Neutrophil (primary cell): Measurements from ENCODE around the gene CBFA2T2.

Experiments
- H3K27ac ChIP-seq: fragments of 200-600 bp; sonication (generic); 2 replicates; pipeline ENCODE4 v1.5.1; 2016; ENCODE audit warnings: mild to moderate bottlenecking, moderate library complexity
- H3K27me3 ChIP-seq: fragments of 200-600 bp; sonication (generic); 2 replicates; pipeline ENCODE4 v1.6.0; 2016; ENCODE audit warnings: mild to moderate bottlenecking
- H3K36me3 ChIP-seq: fragments of 200-600 bp; sonication (generic); 2 replicates; pipeline ENCODE4 v1.5.1; 2017
- H3K4me1 ChIP-seq, 2 experiments: fragments of 200-600 bp in 1 of 2; sonication (generic) in 1 of 2; 1 replicate in 1 of 2; 2 replicates in 1 of 2; pipeline versions ENCODE4 v1.5.1 to v1.6.1; 2013 to 2016; ENCODE audit warnings: low read depth in 1 of 2, low read length in 1 of 2, mild to moderate bottlenecking in 1 of 2, moderate library complexity in 1 of 2; ENCODE audit not compliant: control insufficient read depth in 1 of 2, insufficient read depth in 1 of 2
- H3K4me3 ChIP-seq, 2 experiments: fragments of 200-600 bp in 1 of 2; sonication (generic) in 1 of 2; 1 replicate in 1 of 2; 2 replicates in 1 of 2; pipeline ENCODE4 v1.5.1; 2013 to 2016; ENCODE audit warnings: low read depth in 1 of 2, low read length in 1 of 2, mild to moderate bottlenecking in 1 of 2, moderate library complexity in 1 of 2
- H3K9me3 ChIP-seq: fragments of 200-600 bp; sonication (generic); 2 replicates; pipeline ENCODE4 v1.5.1; 2016
- CTCF ChIP-seq: fragments of 200-600 bp; sonication (generic); IDR thresholded peaks from 2 replicates; pipeline ENCODE4 v1.5.1; 2016; ENCODE audit warnings: antibody characterized with exemption

CBFA2T2 gene

DNA sequence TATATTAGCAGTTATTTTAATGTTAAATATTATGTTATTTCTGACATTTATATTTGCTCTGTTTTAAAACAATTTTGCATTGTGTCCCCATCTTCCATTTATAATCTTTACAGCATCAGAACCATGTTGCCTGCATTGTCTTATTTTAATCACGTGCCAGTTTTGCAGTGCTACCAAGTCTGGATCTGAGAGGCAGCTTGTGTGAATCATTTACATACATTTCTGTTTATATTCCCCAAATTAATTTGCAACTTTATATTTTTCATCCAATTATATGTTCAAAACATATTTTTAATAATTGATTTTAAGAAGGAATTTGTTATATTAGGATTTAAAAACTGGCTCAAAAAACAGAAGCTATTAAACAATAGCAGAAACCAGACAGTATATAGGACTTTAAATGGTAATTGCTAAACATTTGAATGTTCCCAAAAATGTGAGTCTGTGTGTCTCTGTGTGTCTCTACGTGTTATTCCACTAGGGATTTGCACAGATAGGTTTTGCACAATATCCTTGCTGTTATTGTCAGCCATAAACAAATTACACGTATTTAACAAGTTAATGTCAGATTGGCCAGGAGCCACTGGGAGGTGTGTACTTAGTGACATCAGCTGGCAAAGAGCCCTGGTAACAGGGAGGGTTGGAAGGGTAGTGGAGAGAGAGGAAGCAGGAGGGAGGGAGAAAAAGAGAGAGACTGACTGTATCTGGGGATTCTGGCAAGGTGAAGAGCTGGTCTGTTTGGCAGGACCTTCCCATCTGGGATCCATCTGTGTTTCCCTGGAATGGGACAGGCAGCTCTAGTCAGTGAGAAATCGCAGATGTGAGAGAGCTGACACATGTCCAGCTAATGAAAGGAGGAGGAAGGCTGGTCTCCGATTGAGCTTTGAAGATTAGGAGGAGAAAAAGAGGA is 72.1 kb downstream of the CBFA2T2 start:
- H3K4me3 ChIP-seq = no peak overlapping the region
- TF ChIP-seq CTCF = no peak
- H3K27me3 ChIP-seq = no peaks in the 10 kb centered on the region
- no peaks in the 10 kb centered on the region for H3K4me1 ChIP-seq
- no peak overlapping the region for H3K27ac ChIP-seq
- H3K9me3 ChIP-seq = no peaks in the 10 kb centered on the region
- H3K36me3 ChIP-seq = peaks cover 7% of the 10 kb centered on the region

GRCh38 chr20:33563788-33564187 is 73.9 kb downstream of the CBFA2T2 start:
- no peak overlapping the region for H3K27ac ChIP-seq
- TF ChIP-seq CTCF = no peak
- no peaks in the 10 kb centered on the region for H3K9me3 ChIP-seq
- H3K4me1 ChIP-seq = no peaks in the 10 kb centered on the region
- H3K4me3 ChIP-seq = no peak overlapping the region
- no peaks in the 10 kb centered on the region for H3K36me3 ChIP-seq
- no peaks in the 10 kb centered on the region for H3K27me3 ChIP-seq

DNA sequence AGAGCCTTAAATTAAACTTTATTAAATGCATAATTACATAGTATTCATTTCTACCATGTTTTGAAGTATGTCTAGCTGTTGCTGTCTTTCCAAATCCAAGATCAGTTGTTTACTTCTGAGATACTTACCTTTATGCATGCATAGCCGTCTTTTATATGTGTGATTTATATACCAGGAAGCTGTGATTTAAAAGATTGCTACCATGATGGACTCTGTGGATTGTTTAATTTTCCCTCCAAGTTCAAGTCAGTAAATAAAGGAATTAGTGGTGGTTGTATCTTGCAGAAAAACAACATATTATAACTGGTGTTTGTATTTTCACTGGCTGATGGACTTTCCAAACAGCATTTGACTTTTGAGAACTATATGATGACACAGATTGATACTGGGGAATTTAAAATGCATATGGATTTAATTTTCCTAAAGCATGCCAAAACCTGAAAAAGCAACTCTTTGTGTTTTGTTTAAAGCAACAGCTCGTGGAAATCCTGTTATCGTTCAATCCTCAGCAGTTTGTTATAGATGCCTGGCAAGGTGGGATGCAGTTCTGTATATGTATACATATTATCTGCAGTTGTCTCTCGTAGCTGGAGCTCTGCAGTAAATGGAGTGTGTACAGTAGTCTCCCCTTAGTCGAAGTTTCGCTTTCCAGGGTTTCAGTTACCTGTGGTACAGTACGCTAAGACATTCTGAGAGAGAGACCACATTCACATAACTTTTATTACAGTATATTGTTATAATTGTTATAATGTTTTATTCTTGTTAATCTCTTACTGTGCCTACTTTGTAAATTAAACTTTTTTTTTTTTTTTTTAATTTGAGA is 77.1 kb downstream of the CBFA2T2 start:
- no peak for TF ChIP-seq CTCF
- no peaks in the 10 kb centered on the region for H3K4me1 ChIP-seq
- H3K36me3 ChIP-seq = no peaks in the 10 kb centered on the region
- no peaks in the 10 kb centered on the region for H3K9me3 ChIP-seq
- H3K4me3 ChIP-seq = no peak overlapping the region
- H3K27ac ChIP-seq = no peak overlapping the region
- H3K27me3 ChIP-seq = no peaks in the 10 kb centered on the region

GRCh38 chr20:33567949-33568348 is 78.1 kb downstream of the CBFA2T2 start:
- Histone ChIP-seq H3K27ac (no peak overlapping the region), H3K4me1 (no peaks in the 10 kb centered on the region), H3K9me3 (no peaks in the 10 kb centered on the region), H3K36me3 (no peaks in the 10 kb centered on the region), H3K4me3 (no peak overlapping the region), H3K27me3 (no peaks in the 10 kb centered on the region)
- TF ChIP-seq CTCF = no peak

- no peaks in the 10 kb centered on the region for H3K9me3 ChIP-seq
- H3K4me3 ChIP-seq = no peak overlapping the region
- H3K4me1 ChIP-seq = no peaks in the 10 kb centered on the region
- no peak overlapping the region for H3K27ac ChIP-seq
- TF ChIP-seq CTCF = no peak
- H3K36me3 ChIP-seq = no peaks in the 10 kb centered on the region
- no peaks in the 10 kb centered on the region for H3K27me3 ChIP-seq
Measured at GRCh38 chr20:33568378-33568777, 78.5 kb downstream of the CBFA2T2 start.
